ENCODE measurements around the gene CENPT. TPM values are rescaled to one million over a fixed set of nuclear protein-coding genes. Genes with fewer than 3 reads are reported as not detected.
A peak's percentile ranks its signal among the peaks of the same experiment; 100 is the strongest.

CENPT gene
- total and polyA plus RNA-seq, 2 of the 13 experiments (the other 11 are each of a cell fraction or from before 2014, with no cell fraction given), result 40.9 to 43.3 TPM

- no peak for TF ChIP-seq ZNF670 (CRISPR knock-in tag; IDR thresholded peaks at IDR 0.05; ENCODE audit: borderline replicate concordance)
- peak; percentile 17 for TF ChIP-seq SRSF1 (optimal IDR thresholded peaks at IDR 0.05; ENCODE audit: low read depth, low read length)
- 0 out of 2 replicates have a peak, but pooled peaks have one; percentile 41 for TF ChIP-seq ZNF451 (CRISPR knock-in tag; IDR thresholded peaks at IDR 0.05)
- no peak for TF ChIP-seq LCORL (IDR thresholded peaks at IDR 0.05)
- no peak for TF ChIP-seq LCORL (CRISPR knock-in tag; IDR thresholded peaks at IDR 0.05)
- TF ChIP-seq KDM3A (CRISPR knock-in tag; IDR thresholded peaks at IDR 0.05; ENCODE audit: low read depth), result 0 out of 2 replicates have a peak, but pooled peaks have one; percentile 33
- TF ChIP-seq REPIN1 (CRISPR knock-in tag; IDR thresholded peaks at IDR 0.05; ENCODE audit: borderline replicate concordance, low read depth), result 0 out of 2 replicates have a peak, but pooled peaks have one; percentile 47
- TF ChIP-seq TCF12 (IDR thresholded peaks at IDR 0.05), result no peak
- no peak for TF ChIP-seq TCF12 (CRISPR knock-in tag; IDR thresholded peaks at IDR 0.05)
- no peak for TF ChIP-seq SSRP1 (CRISPR knock-in tag; IDR thresholded peaks at IDR 0.05)
- peak; percentile 62; the same call in 1 of the 2 replicates for TF ChIP-seq SALL1 (CRISPR knock-in tag; IDR thresholded peaks at IDR 0.05)
- no peak for TF ChIP-seq TP53 (CRISPR knock-in tag; conservative IDR thresholded peaks at IDR 0.05)
- 0 out of 2 replicates have a peak, but pooled peaks have one; percentile 29 for TF ChIP-seq PCBP1 (IDR thresholded peaks at IDR 0.05; ENCODE audit: borderline replicate concordance, low read depth, low read length)
- TF ChIP-seq ZHX2 (IDR thresholded peaks at IDR 0.05; ENCODE audit: low read depth), result no peak
- no peak for TF ChIP-seq ZHX2 (CRISPR knock-in tag; IDR thresholded peaks at IDR 0.05; ENCODE audit: borderline replicate concordance)
- TF ChIP-seq ZBTB14 (CRISPR knock-in tag; IDR thresholded peaks at IDR 0.05), result no peak
- no peak for TF ChIP-seq ZNF280D (CRISPR knock-in tag; IDR thresholded peaks at IDR 0.05)
- no peak for TF ChIP-seq ZNF660 (CRISPR knock-in tag; IDR thresholded peaks at IDR 0.05; ENCODE audit: borderline replicate concordance, low read depth)
- TF ChIP-seq ZNF567 (CRISPR knock-in tag; IDR thresholded peaks at IDR 0.05; ENCODE audit: borderline replicate concordance), result 0 out of 2 replicates have a peak, but pooled peaks have one; percentile 18
- no peak for TF ChIP-seq TEF (CRISPR knock-in tag; IDR thresholded peaks at IDR 0.05)
- 0 out of 2 replicates have a peak, but pooled peaks have one; percentile 43 for TF ChIP-seq YEATS2 (CRISPR knock-in tag; IDR thresholded peaks at IDR 0.05; ENCODE audit: borderline replicate concordance)
These were observed 36.4 kb upstream of the CENPT start (continued) for GRCh38 chr16:67883872-67884261.
